ENCODE measurements around the gene PROSER2. TPM values are rescaled to one million over a fixed set of nuclear protein-coding genes. Genes with fewer than 3 reads are reported as not detected.

The PROSER2 gene
- total RNA-seq, 4 donors from 2014 or later, result 11.5 to 19.8 (median 13.4) TPM

- Histone ChIP-seq H3K4me1 (peaks cover 0 to 7% of the 10 kb centered on the region in 2 donors), H3K4me3 (replicated peaks in 1 of 3) (no peak overlapping the region), H3K27me3 (no peaks in the 10 kb centered on the region), H3K36me3 (no peaks in the 10 kb centered on the region), H3K9me3 (no peaks in the 10 kb centered on the region), H3K27ac (no peak overlapping the region)
- intact Hi-C loops (cut with DNase I), result no loop called here
- TF ChIP-seq POLR2A (IDR thresholded peaks at IDR 0.05) (no peak), CTCF (IDR thresholded peaks at IDR 0.05) (no peak)
- WGBS, 2 donors, result 53 to 73% methylated on average over 4 of the region's 4 CpGs
- no peak for DNase-seq
Observed at GRCh38 chr10:11805792-11806191, 17.4 kb upstream of the PROSER2 start.

GRCh38 chr10:11806706-11807105 is 16.4 kb upstream of the PROSER2 start:
- peaks cover 0 to 7% of the 10 kb centered on the region in 2 donors for H3K4me1 ChIP-seq
- no peak for DNase-seq
- intact Hi-C loops (cut with DNase I), result no loop called here
- 89 to 92% methylated on average over 6 of the region's 6 CpGs for WGBS, 2 donors
- H3K27me3 ChIP-seq, result no peaks in the 10 kb centered on the region
- H3K4me3 ChIP-seq (replicated peaks in 1 of 3), result no peak overlapping the region
- no peak overlapping the region for H3K27ac ChIP-seq
- no peak for TF ChIP-seq CTCF (IDR thresholded peaks at IDR 0.05)
- no peak for TF ChIP-seq POLR2A (IDR thresholded peaks at IDR 0.05)
- H3K9me3 ChIP-seq, result no peaks in the 10 kb centered on the region
- H3K36me3 ChIP-seq, result no peaks in the 10 kb centered on the region

- DNase-seq, result no peak
- Histone ChIP-seq H3K27ac (no peak overlapping the region), H3K4me1 (peaks cover 0 to 7% of the 10 kb centered on the region in 2 donors), H3K4me3 (replicated peaks in 1 of 3) (no peak overlapping the region), H3K27me3 (no peaks in the 10 kb centered on the region), H3K36me3 (no peaks in the 10 kb centered on the region), H3K9me3 (no peaks in the 10 kb centered on the region)
- 95 to 99% methylated on average over 5 of the region's 5 CpGs for WGBS, 2 donors
- intact Hi-C loops (cut with DNase I), result no loop called here
- TF ChIP-seq POLR2A (IDR thresholded peaks at IDR 0.05), result no peak
- TF ChIP-seq CTCF (IDR thresholded peaks at IDR 0.05), result no peak
Observed at GRCh38 chr10:11808808-11809207, 14.3 kb upstream of the PROSER2 start.

GRCh38 chr10:11810313-11810766 is 12.8 kb upstream of the PROSER2 start:
- peak in 1 of 2 donors; percentile 7 for DNase-seq
- no peaks in the 10 kb centered on the region for H3K36me3 ChIP-seq
- H3K27me3 ChIP-seq, result no peaks in the 10 kb centered on the region
- TF ChIP-seq CTCF (IDR thresholded peaks at IDR 0.05), result no peak
- no peak for TF ChIP-seq POLR2A (IDR thresholded peaks at IDR 0.05)
- no peaks in the 10 kb centered on the region for H3K9me3 ChIP-seq
- H3K27ac ChIP-seq, result no peak overlapping the region
- intact Hi-C loops (cut with DNase I), result no loop called here
- peaks cover 0 to 7% of the 10 kb centered on the region in 2 donors for H3K4me1 ChIP-seq
- H3K4me3 ChIP-seq (replicated peaks in 1 of 3), result no peak overlapping the region
- WGBS, 2 donors, result 50 to 59% methylated on average over 13 of the region's 13 CpGs

- Histone ChIP-seq H3K9me3 (no peaks in the 10 kb centered on the region), H3K4me3 (replicated peaks in 1 of 3) (no peak overlapping the region), H3K4me1 (peaks cover 0 to 7% of the 10 kb centered on the region in 2 donors), H3K27ac (no peak overlapping the region), H3K27me3 (no peaks in the 10 kb centered on the region), H3K36me3 (no peaks in the 10 kb centered on the region)
- 77 to 82% methylated on average over 6 of the region's 6 CpGs for WGBS, 2 donors
- TF ChIP-seq POLR2A (IDR thresholded peaks at IDR 0.05), result no peak
- no peak for TF ChIP-seq CTCF (IDR thresholded peaks at IDR 0.05)
- intact Hi-C loops (cut with DNase I), result no loop called here
- DNase-seq, result no peak
Observed at GRCh38 chr10:11810973-11811372, 12.2 kb upstream of the PROSER2 start.
